Hepatocyte (in vitro differentiated cells): ENCODE measurements around the gene FAM221B. TPM values are rescaled to one million over a fixed set of nuclear protein-coding genes. Genes with fewer than 3 reads are reported as not detected.

Source experiments
- DNase-seq: peaks from one replicate; pipeline ENCODE4 v3.0.0-alpha.2; 2016; ENCODE audit warnings: low spot score
- H2AFZ ChIP-seq: fragments of 200-600 bp; sonication (generic); 2 replicates; pipeline ENCODE4 v1.6.0; 2016; ENCODE audit warnings: antibody characterized with exemption, mild to moderate bottlenecking
- H3K27ac ChIP-seq: fragments of 200-600 bp; sonication (generic); 2 replicates; pipeline ENCODE4 v1.5.1; 2016; ENCODE audit warnings: mild to moderate bottlenecking
- H3K27me3 ChIP-seq: fragments of 200-600 bp; sonication (generic); 2 replicates; pipeline ENCODE4 v1.6.1; 2016
- H3K36me3 ChIP-seq: fragments of 200-600 bp; sonication (generic); replicated peaks from 2 replicates; pipeline ENCODE4 v1.5.1; 2016; ENCODE audit warnings: low read depth; ENCODE audit not compliant: insufficient read depth
- H3K4me1 ChIP-seq: fragments of 200-600 bp; sonication (generic); 2 replicates; pipeline ENCODE4 v1.5.1; 2016; ENCODE audit warnings: mild to moderate bottlenecking, moderate library complexity; ENCODE audit not compliant: insufficient read depth
- H3K4me2 ChIP-seq: fragments of 200-600 bp; sonication (generic); 2 replicates; pipeline ENCODE4 v1.6.0; 2016
- H3K4me3 ChIP-seq: fragments of 200-600 bp; sonication (generic); 2 replicates; pipeline ENCODE4 v1.5.1; 2016; ENCODE audit warnings: mild to moderate bottlenecking
- H3K79me2 ChIP-seq: fragments of 200-600 bp; sonication (generic); 2 replicates; pipeline ENCODE4 v1.6.0; 2017; ENCODE audit warnings: mild to moderate bottlenecking
- H3K9me2 ChIP-seq: fragments of 200-600 bp; sonication (generic); replicated peaks from 2 replicates; pipeline ENCODE4 v1.6.0; 2017; ENCODE audit warnings: mild to moderate bottlenecking; ENCODE audit not compliant: insufficient read depth
- H3K9me3 ChIP-seq: fragments of 200-600 bp; sonication (generic); 2 replicates; pipeline ENCODE4 v1.5.1; 2016; ENCODE audit warnings: low read depth, mild to moderate bottlenecking
- H4K20me1 ChIP-seq: fragments of 200-600 bp; sonication (generic); 2 replicates; pipeline ENCODE4 v1.6.0; 2016; ENCODE audit warnings: mild to moderate bottlenecking; ENCODE audit not compliant: insufficient read depth, poor library complexity, severe bottlenecking
- EZH2 ChIP-seq: fragments of 200-600 bp; sonication (generic); IDR thresholded peaks from 2 replicates; pipeline ENCODE4 v1.6.1; 2016; ENCODE audit warnings: antibody characterized with exemption, mild to moderate bottlenecking, borderline replicate concordance
- EZH2phosphoT487 ChIP-seq: fragments of 200-600 bp; sonication (generic); IDR thresholded peaks from one replicate; pipeline ENCODE4 v1.6.1; 2018; ENCODE audit warnings: antibody characterized with exemption, mild to moderate bottlenecking, low read depth, moderate library complexity; ENCODE audit not compliant: unreplicated experiment, severe bottlenecking
- WGBS: methylation state at CpG from one replicate; pipeline ENCODE4 v1.1.6; 2016; ENCODE audit warnings: low lambda C conversion rate; ENCODE audit errors: missing lambda C conversion rate; 5-methylcytosine and 5-hydroxymethylcytosine counted together
- polyA plus RNA-seq: library from polyadenylated mRNA; unstranded; fragments of >200 nt; fragmentation: Nextera tagmentation; extraction: Ambion mirVana; gene quantifications from 2 replicates; pipeline ENCODE4 v1.2.1, GENCODE V29; 2016
- total RNA-seq: library from RNA; depleted of rRNA; stranded (reverse); fragments of >200 nt; gene quantifications from 2 replicates; pipeline ENCODE4 v1.2.3, GENCODE V29; 2014
- TF ChIP-seq, protein P1 (sequence below): fragments of 200-600 bp; sonication (generic); IDR thresholded peaks from 2 replicates; pipeline ENCODE4 v1.5.1; 2016; ENCODE audit warnings: antibody characterized with exemption, mild to moderate bottlenecking; ENCODE audit not compliant: poor library complexity

FAM221B gene
- total and polyA plus RNA-seq, 2 experiments from 2014 or later: not detected

DNA sequence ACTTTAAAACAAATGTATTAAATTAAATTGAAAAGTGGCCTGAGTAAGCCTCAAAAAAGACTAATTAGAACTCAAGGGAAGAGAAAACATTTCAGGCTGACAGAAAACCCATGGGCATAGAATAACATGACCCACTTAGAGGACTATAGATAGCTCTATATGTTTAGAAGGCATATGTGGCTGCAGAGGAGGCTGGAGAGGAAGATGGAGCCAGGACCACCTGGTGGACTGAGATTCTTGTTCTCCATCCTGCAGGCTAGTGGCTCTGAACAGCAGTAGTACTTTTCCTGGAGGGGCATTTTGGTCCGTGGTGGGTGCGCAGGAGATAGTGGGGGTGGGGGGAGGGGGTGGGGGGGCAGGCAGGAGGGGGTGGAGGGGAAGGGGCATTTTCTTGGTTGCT lies 47.5 kb downstream of the FAM221B start:
- no peak overlapping the region for H3K4me2 ChIP-seq
- H3K36me3 ChIP-seq: no peaks in the 10 kb centered on the region
- no peaks in the 10 kb centered on the region for H3K9me3 ChIP-seq
- no peak overlapping the region for H3K27ac ChIP-seq
- 80% methylated on average over 2 of the region's 2 CpGs for WGBS
- H3K4me3 ChIP-seq: no peak overlapping the region
- TF ChIP-seq, protein P1, sequence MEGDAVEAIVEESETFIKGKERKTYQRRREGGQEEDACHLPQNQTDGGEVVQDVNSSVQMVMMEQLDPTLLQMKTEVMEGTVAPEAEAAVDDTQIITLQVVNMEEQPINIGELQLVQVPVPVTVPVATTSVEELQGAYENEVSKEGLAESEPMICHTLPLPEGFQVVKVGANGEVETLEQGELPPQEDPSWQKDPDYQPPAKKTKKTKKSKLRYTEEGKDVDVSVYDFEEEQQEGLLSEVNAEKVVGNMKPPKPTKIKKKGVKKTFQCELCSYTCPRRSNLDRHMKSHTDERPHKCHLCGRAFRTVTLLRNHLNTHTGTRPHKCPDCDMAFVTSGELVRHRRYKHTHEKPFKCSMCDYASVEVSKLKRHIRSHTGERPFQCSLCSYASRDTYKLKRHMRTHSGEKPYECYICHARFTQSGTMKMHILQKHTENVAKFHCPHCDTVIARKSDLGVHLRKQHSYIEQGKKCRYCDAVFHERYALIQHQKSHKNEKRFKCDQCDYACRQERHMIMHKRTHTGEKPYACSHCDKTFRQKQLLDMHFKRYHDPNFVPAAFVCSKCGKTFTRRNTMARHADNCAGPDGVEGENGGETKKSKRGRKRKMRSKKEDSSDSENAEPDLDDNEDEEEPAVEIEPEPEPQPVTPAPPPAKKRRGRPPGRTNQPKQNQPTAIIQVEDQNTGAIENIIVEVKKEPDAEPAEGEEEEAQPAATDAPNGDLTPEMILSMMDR: no peak
- TF ChIP-seq EZH2phosphoT487 (no peak), EZH2 (no peak)
- no peaks in the 10 kb centered on the region for H3K79me2 ChIP-seq
- DNase-seq: no peak
- H3K4me1 ChIP-seq: no peaks in the 10 kb centered on the region
- no peaks in the 10 kb centered on the region for H3K27me3 ChIP-seq
- no peaks in the 10 kb centered on the region for H3K9me2 ChIP-seq
- H2AFZ ChIP-seq: no peak overlapping the region
- H4K20me1 ChIP-seq: no peaks in the 10 kb centered on the region

- no peak overlapping the region for H3K27ac ChIP-seq
- WGBS: 82% methylated on average over 3 of the region's 3 CpGs
- H3K36me3 ChIP-seq: no peaks in the 10 kb centered on the region
- H3K4me1 ChIP-seq: no peaks in the 10 kb centered on the region
- H3K79me2 ChIP-seq: peaks cover 3% of the 10 kb centered on the region
- no peaks in the 10 kb centered on the region for H3K9me3 ChIP-seq
- H3K9me2 ChIP-seq: no peaks in the 10 kb centered on the region
- no peaks in the 10 kb centered on the region for H4K20me1 ChIP-seq
- H3K4me3 ChIP-seq: no peak overlapping the region
- DNase-seq: no peak
- no peak overlapping the region for H2AFZ ChIP-seq
- no peaks in the 10 kb centered on the region for H3K27me3 ChIP-seq
- TF ChIP-seq, protein P1: no peak
- TF ChIP-seq EZH2phosphoT487 (no peak), EZH2 (no peak)
- no peak overlapping the region for H3K4me2 ChIP-seq
Measured at GRCh38 chr9:35778496-35778895, 50.0 kb downstream of the FAM221B start.

DNA sequence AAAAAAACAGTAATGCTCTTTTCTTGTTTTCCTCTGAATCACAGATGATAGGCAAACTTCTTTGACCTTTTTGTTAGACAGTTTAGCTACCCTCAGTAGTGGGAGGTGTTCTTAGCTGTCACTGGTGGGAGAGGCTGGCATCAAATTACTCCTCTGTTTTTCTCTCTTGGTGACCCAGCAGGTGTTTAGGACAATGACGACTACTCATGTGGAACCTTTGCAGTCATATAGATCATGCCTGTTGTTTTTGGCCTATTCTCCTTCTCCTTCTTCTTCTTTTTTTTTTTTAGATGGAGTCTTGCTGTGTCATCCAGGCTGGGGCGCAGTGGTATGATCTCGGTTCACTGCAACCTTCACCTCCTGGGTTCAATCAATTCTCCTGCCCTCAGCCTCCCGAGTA lies 52.5 kb downstream of the FAM221B start:
- peaks cover 5% of the 10 kb centered on the region for H3K79me2 ChIP-seq
- WGBS: 85% methylated on average over 4 of the region's 4 CpGs
- H3K36me3 ChIP-seq: no peaks in the 10 kb centered on the region
- H2AFZ ChIP-seq: no peak overlapping the region
- H3K4me3 ChIP-seq: no peak overlapping the region
- no peak overlapping the region for H3K27ac ChIP-seq
- H3K9me2 ChIP-seq: no peaks in the 10 kb centered on the region
- DNase-seq: no peak
- H3K4me2 ChIP-seq: no peak overlapping the region
- H3K27me3 ChIP-seq: no peaks in the 10 kb centered on the region
- H4K20me1 ChIP-seq: no peaks in the 10 kb centered on the region
- H3K9me3 ChIP-seq: no peaks in the 10 kb centered on the region
- H3K4me1 ChIP-seq: peaks cover 5% of the 10 kb centered on the region
- TF ChIP-seq, protein P1: no peak
- TF ChIP-seq EZH2phosphoT487: no peak
- no peak for TF ChIP-seq EZH2
